ENCODE data around the gene PSTPIP1.

PSTPIP1 gene

DNA sequence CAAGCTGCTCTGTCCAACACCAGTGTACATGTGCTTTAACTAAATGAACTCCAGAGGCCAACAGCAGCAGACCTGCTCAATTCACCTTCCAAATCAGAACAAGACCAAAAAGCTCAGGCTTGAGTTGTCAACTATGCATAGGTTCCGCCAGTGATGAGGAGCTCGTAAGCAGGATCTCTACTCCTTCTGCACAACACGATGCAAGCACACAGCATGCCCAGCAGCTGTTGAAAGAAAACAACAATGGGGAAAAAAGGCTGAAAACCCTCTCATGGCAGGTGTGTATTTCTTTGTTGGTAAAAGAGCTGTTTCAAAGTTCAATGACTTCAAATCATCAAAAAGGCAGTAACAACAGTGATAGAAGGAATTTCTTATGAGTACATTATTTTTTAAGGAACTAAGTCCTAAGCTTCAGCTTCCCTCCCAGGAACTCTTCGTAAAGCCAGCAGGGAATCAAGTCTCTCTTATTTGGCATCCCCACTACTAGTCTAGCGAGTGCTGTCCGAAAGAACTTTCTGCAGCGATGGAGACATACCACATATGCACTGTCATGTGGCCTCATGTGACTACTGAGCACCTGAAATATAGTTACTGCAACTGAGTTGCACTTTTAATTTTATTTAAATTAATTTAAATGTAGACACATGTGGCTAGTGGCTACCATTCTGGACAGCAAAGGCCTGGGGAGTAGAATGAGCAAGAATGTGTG, 51.9 kb downstream of the PSTPIP1 start:
- no peak for DNase-seq

DNA sequence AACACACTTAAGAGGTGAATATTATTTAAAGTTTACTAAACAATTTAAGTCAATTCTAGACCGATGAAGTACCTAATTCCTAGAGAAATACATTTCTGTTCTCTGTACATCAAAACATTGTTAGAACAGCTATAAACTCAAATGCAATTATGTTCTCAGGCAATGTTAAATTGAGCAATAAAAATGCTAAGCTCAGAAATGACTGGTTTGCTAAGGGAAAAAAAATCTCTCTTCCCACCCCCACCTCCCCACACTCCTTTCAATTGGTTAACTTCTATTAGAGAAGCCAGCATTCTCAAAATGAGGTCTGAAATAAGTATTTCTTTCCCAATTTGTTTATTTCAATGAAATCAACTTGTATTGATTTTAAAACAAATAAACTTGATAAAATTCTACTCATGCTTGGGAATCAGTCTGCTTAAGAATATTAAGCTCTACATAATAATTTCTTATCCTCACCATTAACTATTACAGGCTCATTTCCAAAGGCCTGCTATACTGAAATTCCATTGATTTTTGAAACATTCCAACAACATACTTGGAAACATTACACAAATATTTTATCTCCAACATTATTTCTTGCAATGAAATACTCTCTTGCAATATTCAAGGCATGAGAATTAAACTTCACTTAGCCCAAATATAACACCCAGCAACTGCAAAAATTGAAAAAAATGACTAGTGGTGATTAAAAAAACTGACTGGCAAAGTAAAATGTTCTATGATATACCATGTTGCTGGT, 53.4 kb downstream of the PSTPIP1 start:
- DNase-seq: no peak

DNA sequence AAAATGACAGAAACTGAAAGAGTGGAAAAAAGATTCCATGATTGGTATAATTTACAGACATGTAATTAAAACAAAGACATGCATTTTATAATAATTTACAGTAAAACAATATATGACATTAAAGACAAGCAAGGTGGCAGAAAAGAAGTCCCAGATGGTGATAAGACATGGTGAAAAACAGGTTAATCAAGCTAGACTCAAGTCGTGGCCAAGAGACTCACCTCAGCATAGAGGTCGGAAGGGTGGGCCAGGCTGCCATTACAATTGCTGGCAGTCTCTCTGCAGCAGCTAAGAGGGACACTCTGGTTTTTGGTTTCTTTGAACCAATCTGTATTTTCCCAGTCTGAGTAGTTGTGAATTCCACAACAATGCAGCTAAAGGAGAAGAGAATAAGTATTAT, 57.6 kb downstream of the PSTPIP1 start:
- no peak for DNase-seq

DNA sequence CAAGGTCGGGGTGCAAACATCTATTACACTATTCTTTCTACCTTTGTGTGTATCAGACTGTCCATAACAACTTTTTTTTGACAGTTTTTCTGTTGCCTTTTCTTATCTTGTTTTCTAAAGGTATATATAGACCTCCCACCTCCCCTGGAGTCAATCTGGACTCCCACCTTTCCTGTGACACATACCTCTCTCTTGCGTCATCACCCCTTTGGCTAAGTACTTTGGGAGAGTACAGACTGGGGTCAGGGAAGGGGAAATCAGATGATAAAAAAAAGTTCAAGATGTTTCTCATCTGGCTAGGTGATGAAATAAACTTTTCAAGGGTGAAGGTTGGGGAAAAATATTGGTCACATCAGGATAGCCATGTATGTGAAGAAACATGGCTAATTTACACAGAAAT, 58.8 kb downstream of the PSTPIP1 start:
- no peak for DNase-seq

DNA sequence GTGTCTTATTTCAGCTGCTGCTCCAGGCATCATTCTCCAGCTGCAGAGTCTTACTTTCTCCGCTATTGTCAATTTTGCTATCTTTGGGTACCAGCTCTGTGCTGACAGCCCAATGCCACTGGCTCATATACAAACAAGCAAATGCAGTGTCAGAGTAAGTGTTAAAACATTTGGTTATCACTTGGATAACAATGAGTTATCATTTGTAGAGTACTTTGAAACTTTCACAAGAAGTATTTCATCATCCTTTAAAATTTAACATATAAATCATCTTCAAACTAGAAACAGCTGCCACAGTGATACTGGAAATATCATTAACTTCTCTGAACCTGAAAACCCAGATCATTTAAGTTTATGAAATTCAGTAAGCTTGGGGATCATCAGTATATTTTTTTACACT, 62.1 kb downstream of the PSTPIP1 start:
- DNase-seq: no peak

DNA sequence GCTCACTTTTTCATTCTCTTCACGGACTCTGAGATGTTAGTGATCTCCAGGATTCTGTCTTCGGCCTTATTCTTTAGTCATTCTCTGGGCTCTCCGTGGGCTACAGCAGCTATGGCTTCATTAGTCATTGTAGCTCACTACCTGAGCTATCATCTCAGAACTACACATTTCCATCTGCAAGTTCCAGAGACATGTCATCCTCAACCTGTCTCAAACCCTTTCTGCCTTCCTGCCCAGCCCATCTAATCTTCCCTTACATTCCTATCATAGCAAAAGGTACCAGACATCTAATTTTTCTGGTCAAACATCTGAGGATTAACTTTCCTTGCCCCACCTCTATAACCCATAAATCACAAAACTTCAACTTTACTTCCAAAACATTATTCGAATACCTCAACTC, 62.8 kb downstream of the PSTPIP1 start:
- no peak for DNase-seq

DNA sequence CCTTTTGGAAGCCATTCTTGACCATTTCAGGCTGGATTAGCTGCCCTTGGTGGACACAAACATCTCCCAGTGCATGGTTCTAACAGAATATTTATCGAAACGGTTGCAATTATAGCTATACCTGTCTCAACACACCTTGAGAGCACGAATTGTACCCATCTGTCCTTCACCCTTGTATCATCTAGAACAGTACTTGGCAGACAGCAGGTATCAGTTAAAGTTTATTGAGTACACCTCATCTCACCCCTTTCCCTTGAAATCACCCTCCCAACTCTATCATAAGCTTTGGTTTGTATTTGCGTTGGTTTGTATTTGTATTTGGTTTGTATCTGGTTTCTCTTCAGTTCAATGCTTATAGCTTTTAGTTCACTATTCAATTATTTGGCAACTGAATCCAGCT, 63.5 kb downstream of the PSTPIP1 start:
- DNase-seq: no peak

DNA sequence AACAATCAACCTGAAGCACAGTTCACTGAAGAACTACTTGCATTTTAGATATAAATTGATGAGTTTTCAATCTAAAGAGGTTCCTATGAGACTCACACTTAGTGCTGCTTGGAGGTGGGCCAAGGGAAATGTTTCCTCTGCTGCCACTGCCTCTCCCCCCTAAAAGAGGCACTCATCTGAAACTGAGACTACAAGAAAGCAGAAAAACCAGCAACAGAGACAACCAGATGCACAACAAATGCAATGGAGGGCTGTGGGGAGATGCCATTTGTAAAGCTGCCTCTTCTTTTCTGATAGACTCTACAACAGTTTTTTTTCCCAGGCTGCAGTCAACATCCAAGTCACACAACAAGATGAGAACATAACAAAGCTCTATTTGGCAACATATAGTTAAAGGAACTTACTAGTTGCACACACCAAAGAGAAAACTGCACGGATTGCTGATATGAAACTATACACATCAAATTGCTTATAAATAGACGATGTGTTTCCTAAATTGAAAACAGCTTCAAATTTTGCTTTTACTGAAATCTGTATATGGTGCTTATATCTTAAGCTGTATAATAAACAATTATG, 64.9 kb downstream of the PSTPIP1 start:
- DNase-seq: peak in 1 of 2 experiments; percentile 32

DNA sequence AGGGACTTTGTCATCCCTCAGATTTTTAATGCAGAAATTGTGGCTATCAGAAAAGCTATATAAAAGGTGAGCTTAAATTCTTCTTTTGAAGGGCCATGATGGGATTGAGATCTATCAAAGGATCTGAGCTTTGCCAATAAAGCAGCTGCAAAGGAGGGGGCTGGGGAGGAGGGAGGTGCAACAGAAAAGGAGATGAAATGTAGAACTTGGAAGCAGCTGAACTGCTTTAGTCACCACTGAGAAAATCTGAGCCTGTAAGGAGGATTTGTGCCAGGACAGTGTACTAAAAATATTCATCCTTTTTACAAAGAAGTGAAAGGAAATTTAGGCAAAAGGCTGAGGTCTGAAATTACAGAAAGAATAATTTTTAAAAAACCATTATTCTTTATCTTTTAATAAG, 65.6 kb downstream of the PSTPIP1 start:
- peak in 1 of 2 experiments; percentile 56 for DNase-seq

DNA sequence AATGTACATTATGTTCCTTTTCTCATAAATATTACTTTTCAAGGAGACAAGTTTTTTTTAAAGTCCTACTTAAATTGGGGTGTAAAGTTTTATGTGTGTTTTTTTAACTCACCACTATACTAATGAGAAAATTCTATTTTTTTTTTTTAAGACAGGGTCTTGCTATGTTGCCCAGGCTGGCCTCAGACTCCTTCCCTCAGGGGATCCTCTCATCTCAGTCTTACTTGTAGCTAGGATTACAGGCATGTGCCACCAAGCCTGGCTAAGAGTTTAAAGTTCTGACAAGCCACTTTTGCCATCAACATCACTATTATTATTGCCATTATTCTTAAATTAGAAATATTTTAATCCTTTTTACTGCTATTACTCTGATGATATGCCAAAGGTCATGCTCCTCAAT, 68.3 kb downstream of the PSTPIP1 start:
- no peak for DNase-seq

DNA sequence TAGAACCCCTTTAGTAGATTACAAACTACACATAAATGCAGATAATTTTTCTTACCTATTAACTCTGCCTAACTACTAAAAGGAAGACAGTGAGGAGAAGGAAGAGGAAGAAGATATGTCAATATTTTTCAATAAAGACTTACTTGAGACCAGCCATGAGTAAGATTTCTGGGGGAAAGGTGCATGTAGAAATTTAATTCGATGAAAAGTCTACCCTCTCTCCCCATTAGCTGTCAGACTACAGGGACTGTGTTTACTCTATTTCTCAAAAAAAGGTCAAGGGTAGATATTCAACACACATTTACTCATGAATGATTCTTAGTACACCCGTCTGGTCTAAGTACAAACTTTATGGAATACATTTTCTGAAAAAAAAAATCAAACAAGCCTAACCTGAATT, 69.1 kb downstream of the PSTPIP1 start:
- DNase-seq: no peak

DNA sequence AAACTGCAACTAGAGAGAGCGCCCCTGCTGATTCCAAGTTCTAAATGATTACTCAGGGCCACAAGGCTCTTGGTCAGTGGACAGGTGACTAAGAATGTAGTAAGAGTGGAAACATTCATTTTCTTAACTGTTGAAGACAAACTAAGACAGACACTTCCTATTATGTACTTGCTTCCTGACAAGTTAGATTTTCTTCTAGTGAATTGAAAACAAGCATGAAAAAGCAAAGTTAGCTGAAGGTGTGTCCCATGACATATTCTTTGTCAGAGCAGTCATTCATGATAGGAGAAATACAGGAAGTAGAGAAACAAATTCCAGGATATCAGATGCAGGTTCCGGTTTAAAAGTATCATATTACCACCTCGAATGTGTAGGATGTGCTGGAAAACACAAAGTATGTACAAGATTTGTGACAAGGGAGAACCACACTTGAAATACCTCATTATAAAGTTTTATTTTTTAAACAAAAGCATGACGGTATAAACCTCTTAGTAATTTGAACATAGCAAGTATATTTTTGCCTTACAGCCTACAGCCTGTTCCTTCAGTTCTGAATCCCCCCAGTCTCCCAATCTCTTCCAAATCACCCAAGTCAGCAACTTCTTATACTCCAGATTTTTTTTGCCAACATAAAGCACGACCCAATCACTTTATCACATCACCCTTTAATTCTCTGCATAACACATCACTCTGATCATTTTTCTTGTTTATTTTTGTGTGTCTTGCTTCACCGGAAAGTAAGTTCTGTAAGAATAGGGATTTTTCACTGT, 69.8 kb downstream of the PSTPIP1 start:
- no peak for DNase-seq

DNA sequence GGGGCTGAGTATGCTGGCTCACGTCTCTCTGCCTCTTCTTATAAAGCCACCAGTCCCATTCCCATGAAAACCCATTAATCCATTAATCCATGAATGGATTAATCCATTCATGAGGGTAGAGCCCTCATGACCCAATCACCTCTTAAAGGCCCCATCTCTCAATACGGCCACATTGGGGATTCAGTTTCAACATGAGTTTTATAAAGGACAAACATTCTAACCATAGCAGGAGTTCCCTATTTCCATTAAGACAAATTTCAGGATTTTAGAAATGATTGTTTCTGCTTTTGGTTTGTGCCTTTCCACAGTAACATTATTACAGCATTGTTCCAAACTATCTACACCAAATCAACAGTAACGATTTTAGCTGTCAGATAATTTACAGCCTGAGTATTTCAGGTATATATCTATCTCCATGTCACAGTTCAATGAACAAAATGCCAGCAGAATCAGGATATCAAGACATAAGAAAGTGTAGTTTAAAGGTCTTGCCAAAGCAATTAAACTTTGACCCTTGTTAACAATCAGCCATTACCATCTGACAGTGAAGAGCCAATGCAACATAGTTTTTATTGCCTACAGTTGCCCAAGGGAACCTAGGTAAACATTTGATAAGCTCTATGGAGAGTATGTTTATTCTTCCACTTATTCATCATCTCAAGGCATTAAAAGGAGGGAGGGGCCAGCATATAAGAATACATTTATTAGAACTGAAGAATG, 72.2 kb downstream of the PSTPIP1 start:
- no peak for DNase-seq

DNA sequence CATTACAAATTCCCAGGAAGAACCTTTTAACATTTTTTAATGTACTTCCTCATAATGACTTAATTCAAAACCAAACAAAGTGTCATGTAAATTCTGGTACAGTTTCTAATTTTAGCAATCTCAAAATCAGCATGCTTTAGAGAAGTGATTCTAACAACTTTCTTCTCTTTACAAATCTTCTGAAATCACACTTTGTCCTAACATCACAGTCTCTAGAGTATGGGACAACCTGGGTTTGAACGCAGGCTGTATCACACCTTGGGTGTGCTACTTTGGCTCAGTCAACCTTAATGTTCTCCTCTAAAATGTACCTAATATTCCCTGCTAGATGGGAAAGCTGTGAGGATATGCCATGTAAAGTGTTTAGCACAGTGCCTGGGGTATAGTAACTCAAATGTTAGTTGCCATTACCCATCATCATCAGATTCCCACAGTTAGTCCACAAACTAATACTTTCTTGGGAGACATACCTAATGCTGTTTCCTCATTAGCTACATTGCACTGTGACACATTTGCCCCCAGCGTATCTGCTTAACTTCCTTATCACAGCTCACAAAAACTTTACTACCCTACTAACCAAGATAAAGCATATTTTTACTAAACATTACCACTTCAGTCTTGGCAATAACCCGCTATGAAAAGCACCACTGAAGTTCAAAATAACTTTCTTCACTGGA, 72.9 kb downstream of the PSTPIP1 start:
- DNase-seq: no peak

DNA sequence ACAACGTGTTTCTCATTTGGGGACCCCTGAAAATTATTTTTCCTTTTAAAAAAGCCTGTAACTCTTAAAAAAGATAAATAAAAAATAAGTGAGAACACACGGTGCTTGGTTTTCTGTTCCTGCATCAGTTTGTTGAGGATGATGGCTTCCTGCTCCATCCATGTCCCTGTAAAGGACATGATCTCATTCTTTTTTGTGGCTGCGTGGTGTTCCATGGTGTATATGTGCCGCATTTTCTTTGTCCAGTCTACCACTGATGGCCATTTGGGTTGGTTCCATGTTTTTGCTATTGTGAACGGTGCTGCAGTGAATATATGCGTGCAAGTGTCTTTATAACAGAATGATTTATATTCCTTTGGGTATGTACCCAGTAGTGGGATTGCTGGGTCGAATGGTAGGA, 73.7 kb downstream of the PSTPIP1 start:
- DNase-seq: no peak

DNA sequence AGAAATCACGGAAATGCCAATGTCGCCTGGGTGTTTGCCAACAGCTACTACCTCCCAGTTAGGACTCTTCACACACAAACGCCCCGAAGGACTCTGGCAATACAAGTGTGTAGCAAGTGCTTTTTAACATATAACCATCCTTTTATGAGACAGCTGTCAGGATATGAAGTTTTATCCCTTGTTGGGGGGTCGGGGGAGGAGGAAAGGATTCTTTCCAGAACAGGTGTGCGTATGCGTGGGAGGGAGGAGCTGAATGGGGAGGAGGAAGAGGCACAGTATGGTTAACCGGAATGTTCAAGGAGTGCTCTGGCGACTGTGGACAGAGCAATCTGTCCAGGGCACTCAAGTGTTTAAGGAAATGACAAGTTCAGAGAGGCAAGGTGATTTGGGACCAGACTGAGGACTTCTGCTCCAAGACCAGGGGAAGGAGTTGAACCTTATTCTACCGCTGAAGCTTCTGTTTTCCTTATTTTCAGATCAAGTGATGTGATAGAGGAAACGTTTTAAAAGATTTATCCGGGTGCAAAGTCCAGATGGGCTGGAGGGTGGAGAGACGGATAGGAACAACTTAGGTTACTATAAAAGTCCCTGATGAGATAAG, 74.7 kb downstream of the PSTPIP1 start:
- DNase-seq: peak in 1 of 2 experiments; percentile 47

DNA sequence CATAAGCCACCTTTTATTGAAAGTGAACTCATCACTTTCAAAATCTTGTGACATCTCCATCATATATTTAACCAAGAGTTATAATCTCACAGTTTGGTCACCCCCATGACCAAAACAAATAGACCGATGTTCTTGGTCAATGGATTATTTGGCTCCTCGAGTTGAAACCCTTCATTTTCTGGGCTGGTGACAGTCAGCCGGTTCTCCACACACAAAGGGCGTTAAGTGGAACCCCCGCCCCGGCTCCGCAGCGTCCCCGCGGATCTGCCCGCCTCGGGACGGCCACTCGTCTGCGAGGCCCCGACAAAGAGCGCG, 75.2 kb downstream of the PSTPIP1 start:
- DNase-seq: peak in 1 of 2 experiments; percentile 17

DNA sequence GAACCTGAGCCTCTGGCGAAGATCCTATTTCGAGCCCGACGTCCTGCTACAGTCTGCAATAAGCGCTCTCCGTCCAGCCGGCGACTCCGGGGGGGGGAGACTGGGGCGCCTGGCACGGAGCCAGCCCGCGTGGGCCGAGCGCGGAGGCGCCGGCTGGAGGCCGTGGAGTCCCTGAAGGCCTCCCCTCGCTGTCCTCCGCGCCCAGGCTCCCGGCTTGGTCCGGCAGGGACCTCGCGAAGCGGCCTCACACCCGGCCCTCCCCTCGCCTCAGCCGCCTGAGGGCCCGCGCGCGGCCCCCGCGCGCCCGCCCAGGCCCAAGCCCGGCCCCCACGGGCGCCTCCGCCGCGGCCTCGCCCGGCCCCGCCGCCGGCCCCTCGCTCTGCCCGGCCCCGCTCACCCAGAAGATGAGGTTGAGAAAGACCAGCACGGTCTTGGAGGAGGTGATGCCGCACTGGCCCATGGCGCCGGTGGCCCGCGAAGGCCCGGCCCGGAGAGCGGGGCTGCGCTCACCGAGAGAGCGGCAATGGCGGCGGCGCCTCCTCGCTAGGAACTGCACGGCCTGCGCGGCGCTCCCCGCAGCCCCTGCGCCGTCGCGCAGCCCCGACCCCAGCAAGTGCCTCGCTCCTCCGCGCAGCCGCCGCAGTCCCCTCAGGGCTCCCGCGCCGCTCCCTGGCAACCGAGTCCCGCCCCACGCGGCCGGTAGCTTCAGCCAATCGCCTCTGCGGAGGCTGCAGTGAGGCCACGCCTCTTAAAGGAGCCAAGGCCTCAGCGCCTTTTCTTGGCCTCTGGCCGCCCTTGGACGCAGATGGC, 75.8 kb downstream of the PSTPIP1 start, which contains the start of gene TSPAN3:
TSS of gene TSPAN3 (minus strand) at position 615 of the 810 bp plus-strand sequence. CDS start at position 460, 155 bp downstream.
- DNase-seq: peak; percentile 77 to 94

DNA sequence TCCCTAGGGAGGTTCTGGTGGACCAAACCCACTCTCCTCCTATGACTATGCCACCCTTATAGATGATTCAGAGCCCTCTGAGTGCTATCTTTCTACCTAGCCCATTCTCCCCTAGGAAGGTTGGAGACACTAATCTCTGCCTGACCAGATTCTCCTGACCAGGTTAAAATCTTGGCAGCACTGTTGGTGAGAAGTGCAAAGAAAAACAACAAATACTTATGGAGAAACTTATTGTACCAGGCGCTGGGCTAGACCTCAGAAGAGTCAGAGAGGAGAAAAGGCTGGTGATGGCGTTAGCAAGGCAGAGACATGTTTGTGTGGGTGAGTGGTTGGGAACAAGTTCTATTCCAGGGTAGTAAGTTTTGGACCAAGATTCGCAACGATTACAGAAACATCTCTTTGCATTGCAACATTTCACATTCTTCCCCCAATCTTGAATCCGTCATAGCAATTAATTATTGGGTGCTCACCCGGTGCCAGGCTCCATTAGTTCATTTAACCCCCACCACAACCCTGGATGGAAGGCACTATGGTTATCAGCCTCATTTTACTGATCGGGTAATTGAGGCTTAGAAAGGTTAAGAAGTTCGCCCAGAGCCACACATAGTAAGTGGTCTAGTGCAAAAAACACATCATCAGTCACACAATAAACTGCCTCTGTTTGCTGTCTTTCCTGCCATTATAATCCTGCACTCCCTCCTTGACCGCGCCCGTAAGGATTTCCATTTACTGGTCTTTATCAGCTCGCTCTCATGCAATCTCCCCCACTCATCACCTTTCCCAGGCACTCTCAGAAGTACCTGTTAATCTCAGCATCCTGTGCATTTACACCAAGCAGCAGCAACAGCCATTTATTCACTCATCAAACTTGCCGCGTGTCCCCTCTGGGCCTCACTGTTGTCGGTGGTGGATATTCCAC, 76.6 kb downstream of the PSTPIP1 start:
- no peak for DNase-seq

DNA sequence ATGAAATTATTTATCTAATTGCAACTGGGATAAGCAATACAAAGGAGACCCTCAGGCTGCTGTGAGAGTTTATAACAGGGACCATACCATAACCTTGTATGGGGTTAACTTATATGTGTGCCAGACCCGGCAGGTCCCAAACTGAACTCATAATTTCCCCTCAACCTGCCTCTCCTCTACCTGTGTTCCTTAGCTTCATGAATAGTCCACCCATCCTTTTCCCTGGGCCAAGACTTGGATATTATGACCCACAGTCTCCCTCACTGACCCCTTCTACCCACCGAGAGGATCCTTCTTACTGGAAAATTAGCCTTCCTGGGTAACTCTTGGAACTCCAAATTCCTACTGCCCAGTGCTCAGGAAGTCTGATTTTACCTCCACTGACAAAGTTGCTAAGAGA, 79.4 kb downstream of the PSTPIP1 start:
- no peak for DNase-seq

Measured in NCI-H446 (cell line).